ENCODE data around the gene CLN6.
"Not testable (repeated sequence)": the region's sequence is repeated elsewhere in the genome, so short reads cannot be mapped to it uniquely, and the experiment has no call there.

CLN6 gene

DNA sequence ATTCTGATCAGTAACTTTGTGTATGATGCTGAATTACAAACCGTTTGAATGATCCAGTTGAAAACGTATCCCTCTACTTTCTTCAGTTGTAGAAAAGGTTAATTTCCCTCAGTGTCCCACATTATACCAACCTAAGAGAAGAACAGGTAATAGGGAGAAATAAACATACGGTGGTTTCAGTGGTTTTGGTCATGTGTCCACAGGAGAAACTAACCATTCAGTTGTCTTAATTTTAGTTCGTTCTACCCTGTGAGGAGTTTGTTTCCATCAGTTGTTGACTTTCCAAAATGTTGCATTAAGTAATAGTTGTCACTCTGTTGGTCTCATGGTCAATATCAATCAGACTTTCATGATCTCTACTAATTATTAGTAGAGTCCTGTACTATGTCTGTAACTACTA, 39.5 kb downstream of the CLN6 start:
- DNase-seq (ENCODE audit: low spot score) = no peak

DNA sequence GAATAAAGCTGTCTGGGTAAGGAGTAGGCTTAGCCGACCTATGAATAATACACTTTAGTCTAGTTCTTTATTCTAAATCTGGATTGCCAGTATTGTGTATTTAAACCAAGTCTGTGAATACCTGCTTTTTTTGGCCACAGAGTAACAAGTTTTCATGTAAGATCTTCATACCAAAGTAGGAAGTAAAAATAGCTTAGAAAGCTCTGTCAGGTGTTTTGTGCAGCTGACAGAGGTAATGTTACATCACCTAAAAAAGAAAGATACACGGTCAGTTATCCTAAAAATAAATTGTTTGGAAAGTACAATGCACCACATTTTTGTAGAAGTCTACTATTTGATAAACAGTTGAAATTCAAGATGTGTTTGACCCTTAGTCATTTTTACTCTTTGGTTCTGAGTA, 40.9 kb downstream of the CLN6 start:
- DNase-seq (ENCODE audit: low spot score) = no peak

- DNase-seq (ENCODE audit: low spot score) = peak; percentile 74
Measured at GRCh38 chr15:68187559-68187958, 42.0 kb downstream of the CLN6 start.

DNA sequence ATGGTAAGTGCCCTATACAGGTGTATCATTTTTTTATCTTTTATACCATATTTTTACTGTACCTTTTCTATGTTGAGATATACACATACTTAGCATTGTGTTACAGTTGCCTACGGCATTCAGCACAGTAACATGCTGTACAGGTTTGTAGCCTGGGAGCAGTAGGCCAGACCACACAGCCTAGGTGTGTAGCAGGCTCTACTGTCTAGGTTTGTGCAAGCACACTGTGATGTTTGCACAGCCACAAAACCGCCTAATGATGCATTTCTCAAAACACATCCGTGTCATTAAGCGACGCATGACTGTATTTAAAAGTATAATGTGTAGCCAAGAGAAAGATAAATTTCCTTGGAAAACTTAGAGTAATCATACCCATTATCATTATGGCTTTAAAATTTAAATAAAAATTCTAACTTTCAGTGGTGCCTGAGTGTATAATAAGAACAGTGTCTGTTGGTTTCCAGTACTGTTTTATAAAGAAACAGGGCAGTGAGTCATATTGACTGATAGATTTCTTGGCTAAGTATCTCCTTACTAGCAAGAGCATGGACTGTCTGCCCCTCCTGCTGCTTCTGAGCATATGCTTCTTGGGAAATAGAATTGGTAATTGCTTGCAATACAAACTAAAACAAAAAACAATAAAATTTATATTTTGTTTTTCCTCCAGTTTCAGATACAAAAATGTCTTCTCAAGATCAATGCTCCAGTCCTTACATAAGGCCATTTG, 42.7 kb downstream of the CLN6 start:
- DNase-seq (ENCODE audit: low spot score) = no peak

DNA sequence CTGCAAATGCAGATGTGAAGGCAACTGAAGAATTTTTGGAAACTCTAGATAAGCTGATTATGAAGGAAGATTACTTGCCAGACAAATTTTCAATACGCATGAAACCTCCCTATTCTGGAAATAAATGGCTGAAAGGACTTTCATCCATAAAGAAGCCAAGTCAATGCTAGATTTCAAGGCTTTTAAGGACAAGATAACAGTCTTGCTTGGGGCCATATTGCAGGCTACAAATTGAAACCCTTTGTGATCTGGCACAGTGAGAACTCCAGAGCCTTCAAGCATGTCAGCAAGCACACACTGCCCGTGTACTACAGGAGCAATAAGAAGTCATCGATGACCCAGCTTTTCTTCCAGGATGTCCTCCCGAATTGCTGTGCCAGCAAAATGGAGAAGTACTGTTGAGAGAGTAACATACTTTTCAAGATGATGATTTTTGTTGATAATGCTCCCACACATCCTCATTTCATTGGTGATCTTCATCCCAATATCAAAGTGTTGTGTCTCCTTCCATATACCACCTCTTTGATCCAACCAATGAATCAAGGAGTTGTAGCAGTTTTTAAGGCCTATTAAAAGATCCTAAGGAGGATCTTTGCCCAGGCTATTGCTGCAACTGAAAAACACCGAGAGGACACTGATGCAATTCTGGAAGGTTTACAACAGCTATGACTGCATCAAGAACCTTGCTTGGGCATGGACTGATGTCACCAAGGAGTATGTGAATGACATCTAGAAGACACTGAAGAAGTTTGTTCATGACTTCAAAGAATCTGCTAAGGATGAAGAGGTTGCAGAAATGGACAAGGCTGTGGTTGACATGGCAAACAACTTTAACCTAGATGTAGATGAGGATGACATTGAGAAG, 44.7 kb downstream of the CLN6 start:
- DNase-seq (ENCODE audit: low spot score) = no peak

DNA sequence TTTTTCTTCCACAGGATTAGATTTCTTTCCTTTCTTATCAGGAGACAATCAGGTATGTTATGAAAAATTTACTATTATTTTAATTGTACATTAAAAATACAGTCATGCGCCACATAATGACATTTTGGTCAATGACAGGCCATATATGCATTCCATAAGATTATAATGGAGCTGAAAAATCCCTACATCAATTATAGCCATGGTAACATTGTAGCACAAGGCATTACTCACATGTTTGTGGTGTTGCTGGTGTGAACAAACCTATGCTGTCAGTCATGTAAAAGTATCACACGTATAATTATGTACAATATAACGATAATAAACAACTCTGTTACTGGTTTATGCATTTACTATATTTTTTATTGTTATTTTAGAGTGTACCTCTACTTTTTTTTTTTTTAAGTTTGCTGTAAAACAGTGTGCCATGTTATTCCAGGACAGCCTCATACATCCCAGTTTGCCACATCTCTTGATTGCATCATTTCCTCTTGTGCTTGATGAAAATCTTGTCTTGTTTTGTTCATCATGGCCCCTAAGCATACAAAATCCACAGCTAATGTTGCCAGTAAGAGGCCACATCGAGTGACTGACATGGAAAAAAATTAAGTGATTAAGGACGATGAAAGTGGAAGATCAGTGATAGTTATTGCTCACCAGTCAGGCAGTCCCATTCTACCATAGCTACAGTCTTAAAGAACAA, 45.8 kb downstream of the CLN6 start:
- no peak for DNase-seq (ENCODE audit: low spot score)

DNA sequence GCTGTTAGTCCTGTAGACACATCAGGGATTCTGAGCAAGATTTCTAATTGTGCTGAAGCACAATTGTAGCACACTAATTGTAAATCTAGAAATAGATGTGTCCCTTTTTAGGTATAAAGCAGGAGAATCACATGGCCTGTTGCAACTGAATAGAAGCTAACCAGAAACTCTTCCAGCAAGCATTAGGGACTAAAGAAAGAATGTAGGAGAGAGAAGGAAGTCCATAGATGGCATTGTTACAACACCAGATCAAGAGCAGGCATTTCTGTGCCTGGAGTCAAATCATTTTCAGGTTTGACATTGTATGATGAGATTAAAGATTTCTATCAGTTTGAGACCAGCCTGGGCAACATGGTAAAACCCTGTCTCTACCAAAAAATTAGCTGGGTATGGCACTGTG, 51.8 kb downstream of the CLN6 start:
- DNase-seq (ENCODE audit: low spot score) = no peak

GRCh38 chr15:68176601-68177000, 52.9 kb downstream of the CLN6 start:
- no peak for DNase-seq (ENCODE audit: low spot score)

DNA sequence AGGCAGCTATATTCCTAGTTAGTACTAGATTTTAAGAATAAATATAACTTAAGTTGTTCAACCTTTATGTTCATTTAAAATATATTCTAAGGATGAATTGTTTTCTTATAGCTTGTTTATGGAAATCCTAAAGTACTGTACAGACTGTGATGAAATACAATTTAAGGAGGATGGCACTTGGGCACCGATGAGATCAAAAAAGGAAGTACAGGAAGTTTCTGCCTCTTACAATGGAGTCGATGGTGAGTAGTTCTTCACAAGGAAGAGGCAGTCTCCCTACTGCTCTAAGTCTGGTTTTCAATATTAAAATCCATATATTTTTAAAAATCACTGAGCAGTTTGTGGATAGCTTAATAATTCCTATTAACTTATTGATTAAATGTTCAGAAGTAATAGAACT, 54.0 kb downstream of the CLN6 start:
- no peak for DNase-seq (ENCODE audit: low spot score)

GRCh38 chr15:68173119-68173518, 56.4 kb downstream of the CLN6 start:
- DNase-seq (ENCODE audit: low spot score) = no peak

DNA sequence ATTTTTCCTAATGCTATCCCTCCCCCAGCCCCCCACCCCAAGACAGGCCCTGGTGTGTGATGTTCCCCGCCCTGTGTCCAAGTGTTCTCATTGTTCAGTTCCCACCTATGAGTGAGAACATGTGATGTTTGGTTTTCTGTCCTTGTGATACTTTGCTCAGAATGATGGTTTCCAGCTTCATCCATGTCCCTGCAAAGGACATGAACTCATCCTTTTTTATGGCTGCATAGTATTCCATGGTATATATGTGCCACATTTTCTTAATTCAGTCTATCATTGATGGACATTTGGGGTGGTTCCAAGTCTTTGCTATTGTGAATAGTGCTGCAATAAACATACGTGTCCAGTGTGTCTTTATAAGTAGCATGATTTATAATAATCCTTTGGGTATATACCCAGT, 57.5 kb downstream of the CLN6 start:
- not testable (repeated sequence) for DNase-seq (ENCODE audit: low spot score)

GRCh38 chr15:68166847-68167246, 62.7 kb downstream of the CLN6 start:
- DNase-seq (ENCODE audit: low spot score) = no peak

DNA sequence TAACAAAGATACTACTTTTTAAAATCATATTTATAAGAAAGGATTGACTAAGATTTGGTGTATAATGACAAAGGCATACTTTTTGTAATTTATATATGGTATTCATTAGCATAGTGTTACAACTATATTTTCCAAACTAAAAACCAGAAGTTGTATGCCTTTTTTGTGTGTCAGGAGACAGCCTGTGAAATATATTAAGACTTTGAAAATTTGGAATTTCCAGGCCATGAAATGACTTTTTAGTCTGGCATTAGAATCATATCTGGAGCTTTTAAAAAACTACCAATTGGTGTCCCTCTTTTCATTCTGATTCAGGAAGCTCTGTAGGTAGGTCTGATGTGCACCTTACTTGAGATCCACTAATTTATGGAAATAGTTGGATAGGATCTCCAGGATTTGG, 66.3 kb downstream of the CLN6 start:
- no peak for DNase-seq (ENCODE audit: low spot score)

- DNase-seq (ENCODE audit: low spot score) = no peak
Measured at GRCh38 chr15:68158046-68158628, 71.4 kb downstream of the CLN6 start.

- no peak for DNase-seq (ENCODE audit: low spot score)
Measured at GRCh38 chr15:68157074-68157473, 72.5 kb downstream of the CLN6 start.
